ENCODE results near the gene ZNF423. TPM values are rescaled to one million over a fixed set of nuclear protein-coding genes. Genes with fewer than 3 reads are reported as not detected.

ZNF423 gene
- total RNA-seq, 2 experiments from 2014 or later: not detected

GRCh38 chr16:49733313-49734009 lies 122.5 kb downstream of the ZNF423 start:
- Mint-ChIP-seq H3K27me3 (peaks cover 1% of the 10 kb centered on the region), H3K4me1 (ENCODE audit: low read depth) (no peaks in the 10 kb centered on the region), H3K4me3 (no peak overlapping the region), H3K9me3 (peaks cover 10% of the 10 kb centered on the region), H3K36me3 (no peaks in the 10 kb centered on the region), H3K27ac (no peak overlapping the region)
- no peak for DNase-seq
- ChIA-PET CTCF (no interaction called here), POLR2A (no interaction called here)
- intact Hi-C loops (cut with micrococcal nuclease): no loop called here

- Mint-ChIP-seq H3K4me3 (no peak overlapping the region), H3K27me3 (no peaks in the 10 kb centered on the region), H3K36me3 (no peaks in the 10 kb centered on the region), H3K4me1 (ENCODE audit: low read depth) (no peaks in the 10 kb centered on the region), H3K9me3 (peaks cover 10% of the 10 kb centered on the region), H3K27ac (no peak overlapping the region)
- ChIA-PET POLR2A (no interaction called here), CTCF (no interaction called here)
- intact Hi-C loops (cut with micrococcal nuclease): no loop called here
- no peak for DNase-seq
Measured at GRCh38 chr16:49731911-49732310, 124.0 kb downstream of the ZNF423 start.

GRCh38 chr16:49730772-49731171 lies 125.1 kb downstream of the ZNF423 start:
- no peaks in the 10 kb centered on the region for H3K4me1 Mint-ChIP-seq (ENCODE audit: low read depth)

GRCh38 chr16:49727611-49728010 lies 128.3 kb downstream of the ZNF423 start:
- intact Hi-C loops (cut with micrococcal nuclease): no loop called here
- POLR2A ChIA-PET: no interaction called here
- H3K36me3 Mint-ChIP-seq: no peaks in the 10 kb centered on the region
- no peaks in the 10 kb centered on the region for H3K27me3 Mint-ChIP-seq
- H3K4me3 Mint-ChIP-seq: no peak overlapping the region
- peaks cover 10% of the 10 kb centered on the region for H3K9me3 Mint-ChIP-seq
- CTCF ChIA-PET: no interaction called here
- no peaks in the 10 kb centered on the region for H3K4me1 Mint-ChIP-seq (ENCODE audit: low read depth)
- DNase-seq: no peak
- no peak overlapping the region for H3K27ac Mint-ChIP-seq

More at GRCh38 chr16:49730772-49731171, 125.1 kb downstream of the ZNF423 start:
- DNase-seq: no peak
- Mint-ChIP-seq H3K9me3 (peaks cover 10% of the 10 kb centered on the region), H3K27me3 (no peaks in the 10 kb centered on the region), H3K4me3 (no peak overlapping the region), H3K27ac (no peak overlapping the region), H3K36me3 (no peaks in the 10 kb centered on the region)
- intact Hi-C loops (cut with micrococcal nuclease): no loop called here
- ChIA-PET POLR2A (no interaction called here), CTCF (no interaction called here)

- Mint-ChIP-seq H3K27me3 (no peaks in the 10 kb centered on the region), H3K27ac (no peak overlapping the region), H3K4me1 (ENCODE audit: low read depth) (no peaks in the 10 kb centered on the region), H3K36me3 (no peaks in the 10 kb centered on the region), H3K4me3 (no peak overlapping the region), H3K9me3 (peaks cover 10% of the 10 kb centered on the region)
- no peak for DNase-seq
- intact Hi-C loops (cut with micrococcal nuclease): no loop called here
- POLR2A ChIA-PET: no interaction called here
- CTCF ChIA-PET: no interaction called here
Measured at GRCh38 chr16:49726155-49726554, 129.8 kb downstream of the ZNF423 start.

GRCh38 chr16:49725651-49726050 lies 130.3 kb downstream of the ZNF423 start:
- H3K27ac Mint-ChIP-seq: no peak overlapping the region
- no peak for DNase-seq
- ChIA-PET CTCF (no interaction called here), POLR2A (no interaction called here)
- H3K9me3 Mint-ChIP-seq: peaks cover 10% of the 10 kb centered on the region
- intact Hi-C loops (cut with micrococcal nuclease): no loop called here
- no peaks in the 10 kb centered on the region for H3K36me3 Mint-ChIP-seq
- H3K4me1 Mint-ChIP-seq (ENCODE audit: low read depth): no peaks in the 10 kb centered on the region
- H3K4me3 Mint-ChIP-seq: no peak overlapping the region
- no peaks in the 10 kb centered on the region for H3K27me3 Mint-ChIP-seq

GRCh38 chr16:49724774-49725173 lies 131.1 kb downstream of the ZNF423 start:
- CTCF ChIA-PET: no interaction called here
- Mint-ChIP-seq H3K27me3 (no peaks in the 10 kb centered on the region), H3K4me3 (no peak overlapping the region), H3K4me1 (ENCODE audit: low read depth) (no peaks in the 10 kb centered on the region), H3K27ac (no peak overlapping the region), H3K36me3 (no peaks in the 10 kb centered on the region), H3K9me3 (peaks cover 5% of the 10 kb centered on the region)
- intact Hi-C loops (cut with micrococcal nuclease): no loop called here
- no peak for DNase-seq
- POLR2A ChIA-PET: no interaction called here

- POLR2A ChIA-PET: no interaction called here
- H3K27ac Mint-ChIP-seq: no peak overlapping the region
- no peaks in the 10 kb centered on the region for H3K36me3 Mint-ChIP-seq
- no peaks in the 10 kb centered on the region for H3K9me3 Mint-ChIP-seq
- H3K4me1 Mint-ChIP-seq (ENCODE audit: low read depth): no peaks in the 10 kb centered on the region
- CTCF ChIA-PET: no interaction called here
- no peak for DNase-seq
- H3K4me3 Mint-ChIP-seq: no peak overlapping the region
- intact Hi-C loops (cut with micrococcal nuclease): no loop called here
- peaks cover 2% of the 10 kb centered on the region for H3K27me3 Mint-ChIP-seq
Measured at GRCh38 chr16:49723310-49723709, 132.6 kb downstream of the ZNF423 start.

- DNase-seq: no peak
- Mint-ChIP-seq H3K9me3 (no peaks in the 10 kb centered on the region), H3K4me3 (no peak overlapping the region), H3K27ac (no peak overlapping the region), H3K36me3 (no peaks in the 10 kb centered on the region), H3K27me3 (peaks cover 2% of the 10 kb centered on the region), H3K4me1 (ENCODE audit: low read depth) (no peaks in the 10 kb centered on the region)
- intact Hi-C loops (cut with micrococcal nuclease): no loop called here
- ChIA-PET POLR2A (no interaction called here), CTCF (no interaction called here)
Measured at GRCh38 chr16:49720225-49720624, 135.7 kb downstream of the ZNF423 start.

- H3K27me3 Mint-ChIP-seq: peaks cover 2% of the 10 kb centered on the region
- CTCF ChIA-PET: no interaction called here
- H3K36me3 Mint-ChIP-seq: no peaks in the 10 kb centered on the region
Measured at GRCh38 chr16:49717689-49718088, 138.2 kb downstream of the ZNF423 start.

GRCh38 chr16:49716339-49716934 lies 139.5 kb downstream of the ZNF423 start:
- DNase-seq: no peak
- Mint-ChIP-seq H3K4me1 (ENCODE audit: low read depth) (no peaks in the 10 kb centered on the region), H3K36me3 (no peaks in the 10 kb centered on the region), H3K9me3 (no peaks in the 10 kb centered on the region), H3K27ac (no peak overlapping the region), H3K27me3 (peaks cover 2% of the 10 kb centered on the region), H3K4me3 (no peak overlapping the region)
- ChIA-PET CTCF (no interaction called here), POLR2A (no interaction called here)
- intact Hi-C loops (cut with micrococcal nuclease): no loop called here

More at GRCh38 chr16:49717689-49718088, 138.2 kb downstream of the ZNF423 start:
- intact Hi-C loops (cut with micrococcal nuclease): no loop called here
- POLR2A ChIA-PET: no interaction called here
- DNase-seq: no peak
- Mint-ChIP-seq H3K9me3 (no peaks in the 10 kb centered on the region), H3K4me1 (ENCODE audit: low read depth) (no peaks in the 10 kb centered on the region), H3K27ac (no peak overlapping the region), H3K4me3 (no peak overlapping the region)

- H3K36me3 Mint-ChIP-seq: no peaks in the 10 kb centered on the region
- POLR2A ChIA-PET: no interaction called here
- H3K27me3 Mint-ChIP-seq: peaks cover 2% of the 10 kb centered on the region
- H3K9me3 Mint-ChIP-seq: no peaks in the 10 kb centered on the region
- intact Hi-C loops (cut with micrococcal nuclease): no loop called here
- H3K4me1 Mint-ChIP-seq (ENCODE audit: low read depth): no peaks in the 10 kb centered on the region
- no peak for DNase-seq
- no peak overlapping the region for H3K27ac Mint-ChIP-seq
- no peak overlapping the region for H3K4me3 Mint-ChIP-seq
- CTCF ChIA-PET: no interaction called here
Measured at GRCh38 chr16:49713770-49714169, 142.1 kb downstream of the ZNF423 start.

- no peaks in the 10 kb centered on the region for H3K36me3 Mint-ChIP-seq
- H3K27ac Mint-ChIP-seq: no peak overlapping the region
- DNase-seq: no peak
- no peaks in the 10 kb centered on the region for H3K4me1 Mint-ChIP-seq (ENCODE audit: low read depth)
- intact Hi-C loops (cut with micrococcal nuclease): no loop called here
- CTCF ChIA-PET: no interaction called here
- H3K9me3 Mint-ChIP-seq: no peaks in the 10 kb centered on the region
- no peaks in the 10 kb centered on the region for H3K27me3 Mint-ChIP-seq
- POLR2A ChIA-PET: no interaction called here
- no peak overlapping the region for H3K4me3 Mint-ChIP-seq
Measured at GRCh38 chr16:49712542-49712941, 143.4 kb downstream of the ZNF423 start.

Data from activated CD4-positive, alpha-beta memory T cell treated with anti-CD3 and anti-CD28 coated beads for 36 hours (primary cell).